Renal pelvis (tissue), 12 donors: ENCODE results near the gene OSTC. TPM values are rescaled to one million over a fixed set of nuclear protein-coding genes. Genes with fewer than 3 reads are reported as not detected.
A peak's percentile ranks its signal among the peaks of the same experiment; 100 is the strongest.

Experiments
- DNase-seq: peaks from one replicate; pipeline ENCODE4 v3.0.0-alpha.2; 2013
- long read RNA-seq, 16 experiments: transcript quantifications; one replicate each; lab custom pipeline, GENCODE V29; 2026
- polyA plus RNA-seq, 3 donors: library from polyadenylated mRNA; unstranded; fragments of 120-200 nt; gene quantifications; one replicate each; pipeline ENCODE4 v1.2.1, GENCODE V29; 2013; ENCODE audit not compliant: insufficient read length in 3 of 3

Gene OSTC
- 100 to 1,000 TPM; 220 to 250 (median 222) TPM for polyA plus RNA-seq
- long read RNA-seq, donor 1, transcript OSTC-201 (4 exons, 1,077 nt), result major isoform, 207 of 238 reads
- long read RNA-seq, donor 1, partial matches to known transcripts, result 29 of 238 reads
- long read RNA-seq, donor 1, other reads (novel, unspliced or antisense), result 0 of 238 reads
- long read RNA-seq, donor 2, transcript OSTC-201 (4 exons, 1,077 nt), result major isoform, 246 of 298 reads
- long read RNA-seq, donor 2, transcript OSTC-205 (3 exons, 876 nt), result minor isoform, 15 of 298 reads
- long read RNA-seq, donor 2, partial matches to known transcripts, result 36 of 298 reads
- long read RNA-seq, donor 2, other reads (novel, unspliced or antisense), result 0 of 298 reads
- long read RNA-seq, donor 3, transcript OSTC-201 (4 exons, 1,077 nt), result major isoform, 205 of 256 reads
- long read RNA-seq, donor 3, partial matches to known transcripts, result 48 of 256 reads
- long read RNA-seq, donor 3, other reads (novel, unspliced or antisense), result 0 of 256 reads
- long read RNA-seq, donor 4, transcript OSTC-201 (4 exons, 1,077 nt), result major isoform, 232 of 277 reads
- long read RNA-seq, donor 4, partial matches to known transcripts, result 42 of 277 reads
- long read RNA-seq, donor 4, other reads (novel, unspliced or antisense), result 0 of 277 reads
- long read RNA-seq, donor 5, transcript OSTC-201 (4 exons, 1,077 nt), result major isoform, 132 of 158 reads
- long read RNA-seq, donor 5, partial matches to known transcripts, result 25 of 158 reads
- long read RNA-seq, donor 5, other reads (novel, unspliced or antisense), result 0 of 158 reads
- long read RNA-seq, donor 6, transcript OSTC-201 (4 exons, 1,077 nt), result major isoform, 155 of 167 reads
- long read RNA-seq, donor 6, partial matches to known transcripts, result 12 of 167 reads
- long read RNA-seq, donor 6, other reads (novel, unspliced or antisense), result 0 of 167 reads
- long read RNA-seq, donor 7, transcript OSTC-205 (3 exons, 876 nt), result minor isoform, 7 of 282 reads
- long read RNA-seq, donor 7, transcript OSTC-201 (4 exons, 1,077 nt), result major isoform, 200 of 282 reads
- long read RNA-seq, donor 7, partial matches to known transcripts, result 75 of 282 reads
- long read RNA-seq, donor 7, other reads (novel, unspliced or antisense), result 0 of 282 reads
- long read RNA-seq, donor 8, transcript OSTC-201 (4 exons, 1,077 nt), result major isoform, 89 of 101 reads
- long read RNA-seq, donor 8, partial matches to known transcripts, result 12 of 101 reads
- long read RNA-seq, donor 8, other reads (novel, unspliced or antisense), result 0 of 101 reads
- long read RNA-seq, donor 9, transcript OSTC-201 (4 exons, 1,077 nt), result major isoform, 241 of 287 reads
- long read RNA-seq, donor 9, transcript OSTC-205 (3 exons, 876 nt), result minor isoform, 5 of 287 reads
- long read RNA-seq, donor 9, partial matches to known transcripts, result 41 of 287 reads
- long read RNA-seq, donor 9, other reads (novel, unspliced or antisense), result 0 of 287 reads
- long read RNA-seq, donor 10, transcript OSTC-201 (4 exons, 1,077 nt), result major isoform, 161 of 215 reads
- long read RNA-seq, donor 10, partial matches to known transcripts, result 52 of 215 reads
- long read RNA-seq, donor 10, other reads (novel, unspliced or antisense), result 0 of 215 reads
- long read RNA-seq, donor 11, transcript OSTC-205 (3 exons, 876 nt), result minor isoform, 5 of 156 reads
- long read RNA-seq, donor 11, transcript OSTC-201 (4 exons, 1,077 nt), result major isoform, 120 of 156 reads
- long read RNA-seq, donor 11, partial matches to known transcripts, result 30 of 156 reads
- long read RNA-seq, donor 11, other reads (novel, unspliced or antisense), result 0 of 156 reads
- long read RNA-seq, donor 12, transcript OSTC-201 (4 exons, 1,077 nt), result major isoform, 223 of 266 reads
- long read RNA-seq, donor 12, transcript OSTC-205 (3 exons, 876 nt), result minor isoform, 7 of 266 reads
- long read RNA-seq, donor 12, partial matches to known transcripts, result 35 of 266 reads
- long read RNA-seq, donor 12, other reads (novel, unspliced or antisense), result 0 of 266 reads
- long read RNA-seq, donor 13, transcript OSTC-201 (4 exons, 1,077 nt), result major isoform, 104 of 143 reads
- long read RNA-seq, donor 13, partial matches to known transcripts, result 35 of 143 reads
- long read RNA-seq, donor 13, other reads (novel, unspliced or antisense), result 0 of 143 reads
- long read RNA-seq, donor 14, transcript OSTC-201 (4 exons, 1,077 nt), result major isoform, 206 of 267 reads
- long read RNA-seq, donor 14, transcript OSTC-205 (3 exons, 876 nt), result minor isoform, 7 of 267 reads
- long read RNA-seq, donor 14, partial matches to known transcripts, result 53 of 267 reads
- long read RNA-seq, donor 14, other reads (novel, unspliced or antisense), result 0 of 267 reads
- long read RNA-seq, donor 15, transcript OSTC-201 (4 exons, 1,077 nt), result major isoform, 260 of 305 reads
- long read RNA-seq, donor 15, partial matches to known transcripts, result 41 of 305 reads
- long read RNA-seq, donor 15, other reads (novel, unspliced or antisense), result 0 of 305 reads
- long read RNA-seq, donor 16, transcript OSTC-201 (4 exons, 1,077 nt), result major isoform, 248 of 310 reads
- long read RNA-seq, donor 16, transcript OSTC-205 (3 exons, 876 nt), result minor isoform, 5 of 310 reads
- long read RNA-seq, donor 16, partial matches to known transcripts, result 56 of 310 reads
- long read RNA-seq, donor 16, other reads (novel, unspliced or antisense), result 0 of 310 reads

DNA sequence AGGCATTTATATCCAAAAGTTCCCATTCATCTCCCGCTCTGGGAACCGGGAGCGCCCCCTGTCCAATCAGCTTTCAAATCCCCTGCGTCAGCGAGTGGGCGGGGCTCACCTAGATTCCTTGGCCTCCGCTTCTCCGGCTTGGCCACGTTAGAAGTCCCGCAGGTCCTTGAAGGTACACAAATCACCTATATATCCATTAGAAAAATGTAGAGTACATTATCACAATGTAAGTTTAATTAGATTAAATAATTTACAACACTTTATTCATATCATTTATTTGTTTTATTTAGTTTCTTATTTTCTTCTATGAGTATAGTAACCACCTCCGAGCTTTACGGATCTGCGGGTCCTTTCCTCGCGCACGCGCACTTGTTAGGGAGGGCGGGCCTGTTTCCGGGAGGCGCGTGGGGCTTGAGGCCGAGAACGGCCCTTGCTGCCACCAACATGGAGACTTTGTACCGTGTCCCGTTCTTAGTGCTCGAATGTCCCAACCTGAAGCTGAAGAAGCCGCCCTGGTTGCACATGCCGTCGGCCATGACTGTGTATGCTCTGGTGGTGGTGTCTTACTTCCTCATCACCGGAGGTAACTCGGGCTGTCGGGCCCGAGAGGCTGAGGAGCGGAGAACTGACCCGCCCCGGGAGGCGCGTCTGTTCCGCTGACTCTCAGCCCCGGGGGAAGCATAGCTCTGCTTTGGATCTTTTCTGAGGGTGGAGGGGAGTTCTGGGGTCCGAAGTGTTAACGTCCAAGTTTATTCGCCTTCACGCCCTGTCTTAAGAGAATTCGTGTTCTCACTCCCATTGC, at the start of gene OSTC:
TSS of gene OSTC (plus strand) at position 388 of the 802 bp plus-strand sequence. CDS start at position 445, 57 bp downstream.
- DNase-seq, result peak; percentile 97

DNA sequence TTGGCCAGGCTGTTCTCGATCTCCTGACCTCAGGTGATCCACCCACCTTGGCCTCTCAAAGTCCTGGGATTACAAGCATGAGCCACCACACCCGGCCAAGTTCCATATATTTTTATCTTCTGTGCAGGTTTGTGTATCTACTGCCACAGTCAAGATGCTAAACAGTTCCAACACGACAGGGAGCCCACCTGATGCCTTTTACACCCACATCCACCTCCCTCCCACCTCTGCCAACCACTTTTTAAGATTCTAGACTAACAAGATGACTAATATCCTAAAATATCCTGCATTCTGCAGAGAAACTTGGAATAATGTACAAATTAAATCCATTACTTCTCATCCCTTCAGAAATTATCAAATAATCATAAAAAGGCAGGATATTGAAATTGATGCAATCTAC, 49.3 kb upstream of the OSTC start:
- no peak for DNase-seq

DNA sequence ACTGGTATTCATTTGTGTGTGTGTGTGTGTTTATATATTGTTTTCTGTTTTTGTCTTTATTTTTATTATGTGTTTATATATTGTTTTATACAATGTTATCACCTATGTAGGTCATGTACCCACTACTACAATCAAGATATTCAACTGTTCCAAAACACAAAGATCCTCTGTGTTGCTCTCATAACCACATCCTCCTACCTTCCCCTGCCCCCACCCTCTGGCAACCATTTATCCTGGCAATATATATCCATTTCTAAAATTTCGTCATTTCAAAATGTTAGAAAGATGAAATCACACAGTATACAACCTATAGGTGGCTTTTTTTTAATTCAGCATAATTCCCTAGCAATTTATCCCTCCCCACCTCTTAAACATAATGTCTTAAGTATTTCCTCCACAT, 48.9 kb upstream of the OSTC start:
- DNase-seq, result no peak

DNA sequence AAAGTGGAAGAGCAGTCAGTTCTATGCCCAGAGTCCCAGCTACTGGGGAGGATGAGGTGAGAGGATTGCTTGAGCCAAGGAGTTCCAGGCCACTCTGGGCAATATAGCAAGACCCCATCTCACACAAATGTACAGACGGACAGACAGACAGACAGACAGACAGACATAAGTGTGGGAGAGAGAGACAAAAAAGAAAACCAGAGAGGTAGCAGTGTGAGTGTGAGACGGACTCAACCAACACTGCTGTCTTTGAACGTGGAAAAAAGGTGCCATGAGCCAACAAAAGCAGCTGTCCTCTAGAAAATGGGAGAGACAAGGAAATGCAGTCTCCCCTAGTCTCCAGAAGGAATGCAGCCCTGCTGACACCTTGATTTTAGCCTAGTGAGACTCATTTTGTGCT, 48.2 kb upstream of the OSTC start:
- DNase-seq, result no peak

DNA sequence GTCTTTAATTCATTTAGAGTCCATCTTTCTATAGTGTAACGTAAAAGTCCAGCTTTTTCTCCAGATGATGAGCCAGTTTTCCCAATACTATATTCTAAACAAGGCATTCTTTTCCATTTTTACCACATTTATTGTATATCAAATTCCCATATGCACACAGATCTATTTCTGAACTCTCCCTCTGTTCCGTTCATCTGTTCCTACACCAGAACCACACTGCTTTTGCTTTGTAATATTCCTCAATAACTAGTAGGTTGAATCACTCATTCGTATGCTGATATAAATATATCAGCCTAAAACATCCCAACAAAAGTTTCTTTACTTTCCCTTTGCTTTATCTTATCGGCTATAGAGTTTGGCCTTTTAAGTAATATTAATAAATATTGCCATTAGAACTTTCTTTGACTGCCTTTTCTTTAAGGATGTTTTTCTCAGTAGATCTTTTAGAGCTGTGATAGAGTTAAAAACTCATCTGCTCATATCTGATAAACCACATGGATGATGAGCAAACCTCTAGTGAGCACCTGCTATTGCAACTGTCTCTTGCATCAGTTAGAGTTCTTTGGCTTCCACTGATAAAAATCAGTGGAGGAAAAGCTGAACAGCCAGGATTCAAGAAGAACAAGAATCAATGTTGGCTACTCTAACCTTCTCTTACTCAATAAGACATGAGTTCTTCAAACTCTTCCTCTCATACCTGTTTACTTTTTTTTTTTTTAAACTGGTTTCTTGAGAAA, 43.2 kb upstream of the OSTC start:
- DNase-seq, result no peak

DNA sequence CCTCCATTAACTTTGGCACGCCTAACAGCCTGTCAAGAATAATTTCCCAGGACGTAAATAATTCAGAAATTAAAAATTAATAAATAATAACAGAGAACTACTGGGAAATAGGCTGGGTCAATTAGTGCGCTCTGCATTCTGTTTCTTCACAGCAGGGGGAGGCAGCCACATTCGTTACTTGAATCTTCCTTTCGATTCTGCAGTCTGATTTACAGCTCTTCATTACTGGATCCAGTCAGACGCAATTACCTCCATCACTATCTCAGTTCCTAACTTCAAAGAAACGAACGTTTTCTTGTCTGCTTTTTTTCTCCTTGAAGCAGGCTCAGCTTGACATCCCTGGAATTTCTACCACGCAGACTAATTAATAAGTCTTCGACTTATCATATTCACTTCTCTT, 39.0 kb upstream of the OSTC start:
- DNase-seq, result peak; percentile 52

DNA sequence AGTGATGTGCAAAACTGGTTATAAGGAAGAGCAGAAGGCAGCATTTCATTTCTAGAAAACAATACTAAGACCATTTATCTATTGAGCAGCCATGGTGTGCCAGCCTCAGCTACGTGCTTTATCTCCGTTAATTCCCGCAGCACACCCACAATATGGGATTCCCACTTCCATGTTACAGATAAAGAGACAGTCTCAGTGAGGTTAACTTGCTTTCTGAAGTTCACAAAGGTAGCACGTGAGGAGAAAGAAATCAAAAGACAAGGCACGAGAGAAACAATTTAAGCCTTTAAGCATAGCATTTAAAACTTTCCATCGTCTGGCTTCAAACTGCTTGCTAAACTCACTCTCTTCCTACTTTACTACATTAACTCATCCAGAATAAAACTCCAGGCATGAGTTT, 38.0 kb upstream of the OSTC start:
- DNase-seq, result no peak

DNA sequence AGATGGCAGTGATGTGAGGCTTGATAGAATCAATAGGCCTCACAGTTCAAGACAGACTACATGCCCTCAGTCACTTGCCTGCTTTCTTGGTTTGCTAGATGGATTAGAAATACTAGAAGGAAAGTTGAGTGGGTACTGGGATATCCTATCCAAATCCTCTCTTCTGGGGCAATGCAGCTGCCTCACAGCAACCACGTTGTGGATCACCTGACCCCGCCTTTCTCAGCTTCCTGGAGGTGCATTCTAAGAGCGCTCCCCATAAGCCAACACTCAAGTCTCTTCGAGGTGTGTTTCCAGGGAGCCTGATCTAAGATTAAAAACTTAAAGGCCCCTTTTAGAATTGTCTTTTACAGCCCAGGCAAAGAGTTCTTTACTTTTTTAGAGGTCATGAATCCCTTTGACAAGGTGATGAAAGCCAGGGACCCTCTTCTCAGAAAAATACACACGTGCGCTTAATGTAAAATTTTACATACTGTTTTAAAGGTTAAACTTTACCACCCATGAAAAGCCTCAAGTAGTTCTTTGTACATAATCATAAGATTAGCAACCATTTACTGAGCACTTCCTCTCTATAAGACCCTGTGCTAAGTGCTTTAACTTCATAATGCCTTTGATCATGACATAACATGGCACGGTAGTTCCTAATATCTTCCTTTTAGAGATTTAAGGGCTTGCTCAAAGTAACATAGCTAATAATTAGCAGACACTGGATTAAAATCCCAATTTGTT, 30.9 kb upstream of the OSTC start:
- no peak for DNase-seq

DNA sequence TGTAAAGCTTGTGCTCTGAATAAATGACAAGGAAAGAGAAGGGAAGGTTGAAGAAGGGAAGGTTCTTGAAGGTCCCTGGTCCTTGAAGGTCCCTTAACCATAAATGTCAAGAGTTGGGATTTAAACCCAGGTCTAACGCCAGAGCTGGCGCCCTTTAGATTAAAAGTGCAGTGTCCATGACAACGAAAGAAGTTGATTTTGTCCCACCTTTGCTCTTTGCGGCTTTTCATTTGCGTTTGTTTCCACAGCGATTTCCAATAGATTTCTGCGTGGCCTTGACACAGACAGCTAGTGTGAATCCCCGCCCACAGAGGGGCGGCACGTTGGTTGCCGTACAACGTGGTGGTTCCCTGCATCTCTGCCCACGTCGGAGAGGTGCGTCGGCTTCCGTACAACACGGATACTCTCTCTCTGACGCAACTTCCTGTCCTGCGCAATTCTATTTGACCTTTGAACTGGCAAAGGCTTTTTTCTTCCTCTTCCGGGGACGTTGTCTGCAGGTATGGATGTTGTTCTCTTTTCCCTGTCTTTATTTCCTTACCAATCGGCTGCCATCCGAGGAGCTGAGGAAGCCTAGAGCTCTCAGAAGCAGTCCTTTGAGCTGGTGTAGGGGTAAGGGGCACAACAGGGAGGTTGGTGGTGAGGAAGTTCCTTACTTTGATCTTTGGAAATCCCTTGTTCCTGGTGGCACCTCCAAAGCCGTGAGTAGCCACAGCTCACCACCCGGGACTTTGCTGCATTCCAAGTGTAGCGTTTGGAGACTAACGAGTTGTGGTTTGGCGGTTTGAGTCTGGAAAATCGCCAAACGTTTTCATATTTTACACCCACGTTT, 30.1 kb upstream of the OSTC start, which contains the start of gene RPL34:
TSS of gene RPL34 (plus strand) at position 476 of the 832 bp plus-strand sequence. CDS start 1,384 bp downstream, outside the sequence.
- peak; percentile 98 for DNase-seq

DNA sequence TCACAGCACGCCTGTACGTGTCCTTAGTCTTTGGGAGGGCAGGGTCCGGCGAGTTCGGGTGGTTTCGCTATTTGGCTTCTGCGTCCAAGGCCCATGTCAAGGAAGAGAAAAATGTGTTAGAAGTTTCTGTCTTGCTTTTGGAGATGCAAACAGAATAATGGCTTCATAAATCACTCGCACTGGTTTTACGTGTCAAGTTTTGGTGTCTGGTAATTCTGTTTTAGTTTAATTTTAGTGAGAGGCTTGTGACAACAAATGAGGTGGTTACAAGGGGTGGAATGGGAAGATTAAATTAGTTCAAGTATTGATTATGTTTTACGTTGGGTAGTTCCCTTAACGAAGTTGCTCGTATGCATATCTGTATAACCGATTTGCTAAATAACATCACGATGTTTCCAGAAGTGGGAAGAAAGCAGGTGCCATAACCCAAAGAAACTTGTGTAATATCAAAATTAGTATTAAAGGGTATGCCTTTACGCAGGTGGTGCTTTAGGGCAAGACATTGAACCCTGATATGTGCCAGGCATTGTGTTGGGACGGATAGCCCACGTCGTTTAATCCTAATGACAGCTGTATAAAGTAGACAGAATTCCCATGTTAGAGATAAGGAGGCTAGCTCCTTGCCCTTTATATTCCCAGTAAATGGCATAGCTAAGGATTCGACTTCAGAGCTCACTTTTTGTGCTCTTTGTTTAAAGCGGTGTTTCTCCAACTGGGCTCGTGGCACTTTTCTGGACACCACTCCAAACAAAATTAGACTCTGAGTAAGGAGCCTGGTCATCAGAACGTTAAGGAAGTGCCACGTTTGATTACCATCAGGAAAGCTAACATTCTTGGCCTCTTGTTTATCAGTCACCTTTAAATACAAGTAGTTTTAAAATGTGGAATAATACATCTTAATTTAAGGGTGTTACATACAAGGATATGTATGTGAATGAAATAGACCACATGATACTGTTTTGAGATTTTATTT, 29.2 kb upstream of the OSTC start:
- no peak for DNase-seq

DNA sequence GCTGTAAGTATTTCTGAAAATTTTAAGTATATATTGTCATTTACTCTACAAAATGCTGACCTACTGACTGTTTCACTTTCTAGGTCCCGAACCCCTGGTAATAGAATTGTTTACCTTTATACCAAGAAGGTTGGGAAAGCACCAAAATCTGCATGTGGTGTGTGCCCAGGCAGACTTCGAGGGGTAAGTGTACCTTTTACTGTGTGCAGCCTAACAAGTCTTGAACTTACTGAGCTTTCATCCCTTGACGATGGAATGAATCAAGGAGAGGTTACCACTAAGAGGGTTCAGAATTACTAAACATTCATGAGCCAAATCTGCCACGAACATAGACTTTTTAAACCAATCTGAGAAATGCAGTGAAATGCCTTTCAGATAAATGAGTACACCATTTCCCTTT, 28.4 kb upstream of the OSTC start:
- DNase-seq, result no peak

DNA sequence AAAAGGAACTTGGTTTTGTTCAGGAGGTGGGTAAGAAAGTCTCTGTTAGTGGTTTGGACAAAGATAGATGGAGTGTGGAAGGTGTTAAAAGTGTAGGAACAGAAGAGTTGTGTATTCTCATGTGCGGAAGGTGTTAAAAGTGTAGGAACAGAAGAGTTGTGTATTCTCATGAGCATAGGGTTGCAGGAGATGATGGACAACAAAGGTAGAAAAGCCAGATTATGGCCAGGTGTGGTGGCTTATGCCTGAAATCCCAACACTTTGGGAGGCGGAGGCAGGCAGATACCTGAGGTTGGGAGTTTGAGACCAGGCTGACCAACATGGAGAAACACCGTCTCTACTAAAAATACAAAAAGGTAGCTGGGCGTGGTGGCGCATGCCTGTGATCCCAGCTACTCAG, 27.6 kb upstream of the OSTC start:
- no peak for DNase-seq

DNA sequence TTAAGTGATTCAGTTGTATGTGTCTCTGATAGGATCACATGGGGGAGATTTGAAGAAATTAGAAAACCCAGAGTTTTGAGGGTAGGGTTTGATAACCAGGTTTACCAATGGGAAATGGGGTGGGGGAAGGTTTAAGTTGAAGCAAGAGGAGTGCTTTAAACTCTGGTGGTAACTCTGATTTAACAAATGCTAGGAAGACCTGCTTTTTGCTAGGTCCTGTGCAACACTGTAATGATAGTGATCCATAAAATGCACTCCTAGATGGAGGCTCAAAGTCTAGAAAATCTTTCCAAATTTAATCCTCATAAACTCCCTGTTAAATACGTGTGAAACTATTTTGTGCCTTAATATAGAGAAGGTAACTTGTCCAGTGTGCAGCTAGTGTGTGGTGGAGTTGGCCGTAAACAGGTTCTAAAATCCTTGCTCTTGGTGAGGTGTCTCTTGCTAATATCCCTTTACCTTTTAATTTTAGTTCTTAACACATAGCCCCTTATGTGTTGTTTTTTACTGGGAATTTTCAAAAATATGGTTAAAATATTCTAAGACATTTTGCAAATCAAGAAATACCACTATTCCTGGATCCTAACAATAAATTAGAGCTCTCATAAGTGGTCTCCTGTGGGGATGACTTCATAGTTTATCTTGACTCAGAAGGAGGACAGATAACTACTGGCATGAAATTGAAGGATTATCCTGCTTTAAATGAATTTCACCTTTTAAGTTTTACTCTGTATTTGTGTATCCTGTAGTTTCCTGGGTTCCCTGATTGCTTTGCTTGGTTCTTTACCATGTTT, 25.9 kb upstream of the OSTC start:
- DNase-seq, result no peak
